Endodermal cell (in vitro differentiated cells): ENCODE results near the gene LDLRAD4. TPM values are rescaled to one million over a fixed set of nuclear protein-coding genes. Genes with fewer than 3 reads are reported as not detected.
A peak's percentile ranks its signal among the peaks of the same experiment; 100 is the strongest.
"Not testable (repeated sequence)": the region's sequence is repeated elsewhere in the genome, so short reads cannot be mapped to it uniquely, and the experiment has no call there.

ENCODE experiments used
- DNase-seq: peaks from one replicate; pipeline ENCODE4 v3.0.0-alpha.2; 2017
- H3K27ac ChIP-seq: 2 replicates; pipeline ENCODE4 v1.5.1; 2013; ENCODE audit warnings: mild to moderate bottlenecking, low read depth, low read length, moderate library complexity
- H3K27me3 ChIP-seq: 2 replicates; pipeline ENCODE4 v1.6.1; 2013; ENCODE audit warnings: mild to moderate bottlenecking, low read length, moderate library complexity; ENCODE audit not compliant: insufficient read depth, control insufficient read depth, poor library complexity, severe bottlenecking
- H3K36me3 ChIP-seq: 2 replicates; pipeline ENCODE4 v1.7.0; 2013; ENCODE audit warnings: mild to moderate bottlenecking, low read length, moderate library complexity; ENCODE audit not compliant: control insufficient read depth, insufficient read depth
- H3K4me1 ChIP-seq: one replicate; pipeline ENCODE4 v1.7.0; 2013; ENCODE audit warnings: low read length; ENCODE audit not compliant: control insufficient read depth, insufficient read depth
- H3K4me3 ChIP-seq: 2 replicates; pipeline ENCODE4 v1.5.1; 2013; ENCODE audit warnings: mild to moderate bottlenecking, low read length, moderate library complexity
- H3K9ac ChIP-seq: 2 replicates; pipeline ENCODE4 v1.6.1; 2013; ENCODE audit warnings: mild to moderate bottlenecking, low read length, moderate library complexity; ENCODE audit not compliant: poor library complexity, severe bottlenecking; ENCODE audit errors: extremely low read depth
- H3K9me3 ChIP-seq: 2 replicates; pipeline ENCODE4 v1.6.1; 2013; ENCODE audit warnings: mild to moderate bottlenecking, low read length, moderate library complexity; ENCODE audit not compliant: control insufficient read depth
- H3K27ac Mint-ChIP-seq: 2 replicates; pipeline ENCODE4 v1.8.0; 2020; ENCODE audit warnings: mixed read lengths
- H3K27me3 Mint-ChIP-seq: 2 replicates; pipeline ENCODE4 v1.8.0; 2021; ENCODE audit warnings: mild to moderate bottlenecking, mixed read lengths; ENCODE audit not compliant: insufficient read depth
- H3K36me3 Mint-ChIP-seq: 2 replicates; pipeline ENCODE4 v1.8.0; 2020; ENCODE audit warnings: low read depth, mixed read lengths
- H3K4me1 Mint-ChIP-seq: 2 replicates; pipeline ENCODE4 v1.8.0; 2020; ENCODE audit warnings: mixed read lengths
- H3K4me3 Mint-ChIP-seq: 2 replicates; pipeline ENCODE4 v1.8.0; 2020; ENCODE audit warnings: mild to moderate bottlenecking, moderate library complexity, mixed read lengths
- H3K9me3 Mint-ChIP-seq: 2 replicates; pipeline ENCODE4 v1.8.0; 2020; ENCODE audit warnings: mild to moderate bottlenecking, mixed read lengths
- CTCF ChIP-seq: fragments of 200-600 bp; sonication (generic); conservative IDR thresholded peaks from 2 replicates; pipeline ENCODE4 v1.5.0; 2021; ENCODE audit warnings: antibody characterized with exemption, mild to moderate bottlenecking
- WGBS, 2 experiments: methylation state at CpG; one replicate each; pipeline versions ENCODE4 v1.1.5 to v1.1.7; 2013; ENCODE audit warnings: missing lambda C conversion rate in 2 of 2, mixed read lengths in 1 of 2; ENCODE audit not compliant: insufficient coverage in 1 of 2, insufficient read length in 1 of 2; 5-methylcytosine and 5-hydroxymethylcytosine counted together
- total RNA-seq, 2 donors: library from RNA; stranded (reverse); fragmentation: NEBNext Ultra II Directional in 1 of 2; extraction: Animal tissue kit (Norgen Biotek cat#: 25700) in 1 of 2; gene quantifications; 2 replicates in 1 of 2; 3 replicates in 1 of 2; pipeline ENCODE4 v1.2.1, GENCODE V29; 2021

The LDLRAD4 gene
- total RNA-seq, 2 donors from 2014 or later: 14.9 to 15.1 TPM

DNA sequence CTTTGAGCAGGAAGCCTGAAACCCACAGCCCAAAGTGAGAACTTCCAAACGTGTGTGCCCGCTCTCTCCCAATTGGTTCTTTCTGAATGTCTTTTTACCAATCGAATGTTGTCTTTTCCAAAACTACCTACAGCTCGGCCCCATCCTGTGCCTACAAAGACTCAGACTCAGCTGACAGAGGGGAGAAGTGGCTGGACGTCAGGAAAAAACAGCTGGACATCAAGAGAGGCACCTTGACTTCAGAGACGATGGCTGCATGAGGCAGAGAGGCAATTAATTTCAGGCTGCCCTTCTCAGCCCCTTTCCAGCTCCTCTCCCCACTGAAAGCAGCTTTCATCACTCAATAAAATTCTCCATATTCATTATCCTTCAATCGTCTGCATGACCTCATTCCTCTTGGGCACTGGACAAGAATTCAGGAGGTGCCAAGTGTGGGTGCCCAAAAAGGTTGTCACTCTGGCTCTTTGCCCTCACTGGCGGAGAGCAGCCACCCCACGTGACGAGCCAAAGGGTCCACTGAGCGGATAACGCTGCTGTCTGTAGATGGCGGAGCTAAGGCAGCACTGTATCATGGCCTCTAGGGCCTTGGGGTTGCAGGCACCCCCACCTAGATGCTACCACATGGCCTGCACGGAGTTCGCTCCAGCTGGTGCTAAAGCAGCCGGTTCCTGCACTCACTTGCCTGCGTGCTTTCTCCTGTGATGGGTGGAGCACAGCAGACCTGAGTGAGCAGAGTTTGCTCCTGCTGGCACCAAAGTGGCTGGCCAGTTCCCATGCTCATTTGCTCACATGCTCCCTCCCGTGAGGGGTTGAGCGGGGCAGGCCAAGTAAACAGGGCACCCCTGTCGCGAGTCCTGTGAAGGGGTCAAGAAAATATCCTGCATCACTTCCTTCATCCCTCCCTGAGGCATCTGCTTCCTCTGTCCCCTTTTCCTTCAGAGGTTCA lies 469.9 kb downstream of the LDLRAD4 start:
- Histone ChIP-seq H3K4me1 (no peaks in the 10 kb centered on the region), H3K36me3 (peaks cover 18% of the 10 kb centered on the region), H3K4me3 (peak overlapping the region; percentile 63), H3K27ac (no peak overlapping the region), H3K9me3 (peaks cover 53% of the 10 kb centered on the region), H3K9ac (no peak overlapping the region), H3K27me3 (no peaks in the 10 kb centered on the region)
- no peak for DNase-seq
- H3K9me3 Mint-ChIP-seq: peaks cover 74% of the 10 kb centered on the region
- no peak for TF ChIP-seq CTCF
- peaks cover 38% of the 10 kb centered on the region for H3K4me1 Mint-ChIP-seq
- H3K36me3 Mint-ChIP-seq: peaks cover 54% of the 10 kb centered on the region
- H3K27ac Mint-ChIP-seq: no peak overlapping the region
- H3K27me3 Mint-ChIP-seq: no peaks in the 10 kb centered on the region
- WGBS, 2 experiments: 91 to 92% methylated on average over 12 to 21 of the region's 21 CpGs
- H3K4me3 Mint-ChIP-seq: no peak overlapping the region

DNA sequence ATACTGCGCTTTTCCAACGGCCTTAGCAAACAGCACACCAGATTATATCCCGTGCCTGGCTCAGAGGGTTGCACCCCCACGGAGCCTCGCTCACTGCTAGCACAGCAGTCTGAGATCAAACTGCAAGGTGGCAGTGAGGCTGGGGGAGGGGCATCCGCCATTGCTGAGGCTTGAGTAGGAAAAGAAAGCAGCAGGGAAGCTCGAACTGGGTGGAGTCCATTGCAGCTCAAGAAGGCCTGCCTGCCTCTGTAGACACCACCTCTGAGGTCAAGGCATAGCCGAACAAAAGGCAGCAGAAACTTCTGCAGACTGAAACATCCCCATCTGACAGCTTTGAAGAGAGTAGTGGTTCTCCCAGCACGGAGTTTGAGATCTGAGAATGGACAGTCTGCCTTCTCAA lies 471.5 kb downstream of the LDLRAD4 start:
- WGBS, 2 experiments: 94 to 100% methylated on average over 5 to 9 of the region's 9 CpGs
- not testable (repeated sequence) for H3K4me1 ChIP-seq, H3K27ac ChIP-seq, H3K9ac ChIP-seq, H3K27ac Mint-ChIP-seq, DNase-seq, H3K27me3 ChIP-seq, H3K4me3 ChIP-seq, H3K4me3 Mint-ChIP-seq, H3K27me3 Mint-ChIP-seq
- peaks cover 14% of the 10 kb centered on the region for H3K36me3 ChIP-seq
- Mint-ChIP-seq H3K9me3 (peaks cover 84% of the 10 kb centered on the region), H3K36me3 (peaks cover 56% of the 10 kb centered on the region), H3K4me1 (peaks cover 29% of the 10 kb centered on the region)
- peaks cover 45% of the 10 kb centered on the region for H3K9me3 ChIP-seq

GRCh38 chr18:13695337-13695736 lies 476.8 kb downstream of the LDLRAD4 start:
- 92% methylated on average over 4 of the region's 5 CpGs; no CpG with 5 or more reads in 1 of the 2 experiments for WGBS, 2 experiments
- H3K9me3 Mint-ChIP-seq: peaks cover 86% of the 10 kb centered on the region

DNA sequence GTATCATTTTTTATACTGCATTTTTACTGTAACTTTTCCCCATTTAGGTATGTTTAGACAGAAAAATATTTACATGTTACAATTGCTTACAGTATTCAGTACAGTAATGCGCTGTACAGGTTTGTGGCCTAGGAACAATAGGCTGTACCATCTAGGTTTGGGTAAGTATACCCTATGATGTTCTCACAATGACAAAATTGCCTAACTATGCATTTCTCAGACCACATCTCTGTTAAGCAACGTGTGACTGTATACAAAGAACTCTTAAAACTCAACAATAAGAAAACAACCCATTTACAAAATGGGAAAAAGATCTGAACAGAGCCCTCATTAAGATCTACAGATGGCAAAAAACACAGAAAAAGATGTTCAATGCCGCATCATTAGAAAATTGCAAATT lies 478.4 kb downstream of the LDLRAD4 start:
- Histone ChIP-seq H3K27me3 (no peaks in the 10 kb centered on the region), H3K36me3 (peaks cover 13% of the 10 kb centered on the region), H3K9me3 (peaks cover 57% of the 10 kb centered on the region), H3K4me3 (peak overlapping the region; percentile 49), H3K9ac (no peak overlapping the region), H3K27ac (no peak overlapping the region), H3K4me1 (no peaks in the 10 kb centered on the region)
- peaks cover 62% of the 10 kb centered on the region for H3K36me3 Mint-ChIP-seq
- no peak for DNase-seq
- 96% methylated on average over 3 of the region's 3 CpGs; no CpG with 5 or more reads in 1 of the 2 experiments for whole genome bisulfite sequencing, 2 experiments
- H3K9me3 Mint-ChIP-seq: peaks cover 87% of the 10 kb centered on the region
- no peak for TF ChIP-seq CTCF
- H3K4me1 Mint-ChIP-seq: no peaks in the 10 kb centered on the region
- H3K27ac Mint-ChIP-seq: no peak overlapping the region
- H3K27me3 Mint-ChIP-seq: no peaks in the 10 kb centered on the region
- no peak overlapping the region for H3K4me3 Mint-ChIP-seq

More at GRCh38 chr18:13695337-13695736, 476.8 kb downstream of the LDLRAD4 start:
- H3K36me3 ChIP-seq, H3K27me3 Mint-ChIP-seq, H3K27me3 ChIP-seq, H3K4me1 Mint-ChIP-seq, H3K9ac ChIP-seq, DNase-seq, H3K27ac Mint-ChIP-seq, H3K4me1 ChIP-seq, H3K4me3 ChIP-seq, H3K4me3 Mint-ChIP-seq, H3K27ac ChIP-seq: not testable (repeated sequence)
- H3K36me3 Mint-ChIP-seq: peaks cover 60% of the 10 kb centered on the region
- H3K9me3 ChIP-seq: peaks cover 41% of the 10 kb centered on the region
